Measurements from ENCODE around the gene PFN2.
"Not testable (repeated sequence)": the region's sequence is repeated elsewhere in the genome, so short reads cannot be mapped to it uniquely, and the experiment has no call there.

Gene PFN2

GRCh38 chr3:149967086-149967685 is 3.5 kb downstream of the PFN2 start:
- DNase-seq, result peak; percentile 47 to 75

- DNase-seq, result no peak
Measured at GRCh38 chr3:149965278-149965677, 5.4 kb downstream of the PFN2 start.

- DNase-seq, result no peak
Measured at GRCh38 chr3:149964291-149964690, 6.4 kb downstream of the PFN2 start.

- DNase-seq, result no peak
Measured at GRCh38 chr3:149963485-149963884, 7.2 kb downstream of the PFN2 start.

GRCh38 chr3:149959443-149959842 is 11.3 kb downstream of the PFN2 start:
- no peak for DNase-seq

GRCh38 chr3:149958171-149958796 is 12.4 kb downstream of the PFN2 start:
- DNase-seq, result no peak

- no peak for DNase-seq
Measured at GRCh38 chr3:149957361-149958125, 13.2 kb downstream of the PFN2 start.

- DNase-seq, result no peak
Measured at GRCh38 chr3:149955449-149955848, 15.2 kb downstream of the PFN2 start.

- DNase-seq, result no peak
Measured at GRCh38 chr3:149954812-149955211, 15.9 kb downstream of the PFN2 start.

- no peak for DNase-seq
Measured at GRCh38 chr3:149949181-149949580, 21.5 kb downstream of the PFN2 start.

GRCh38 chr3:149947231-149947630 is 23.5 kb downstream of the PFN2 start:
- DNase-seq, result no peak

GRCh38 chr3:149943966-149944365 is 26.7 kb downstream of the PFN2 start:
- not testable (repeated sequence) for DNase-seq

- no peak for DNase-seq
Measured at GRCh38 chr3:149942409-149942808, 28.3 kb downstream of the PFN2 start.

GRCh38 chr3:149941946-149942345 is 28.7 kb downstream of the PFN2 start:
- DNase-seq, result no peak

- no peak for DNase-seq
Measured at GRCh38 chr3:149941186-149941585, 29.5 kb downstream of the PFN2 start.

GRCh38 chr3:149938392-149939055 is 32.2 kb downstream of the PFN2 start:
- DNase-seq, result not testable (repeated sequence)

- DNase-seq, result peak; percentile 72 to 79
Measured at GRCh38 chr3:149936812-149937230, 33.9 kb downstream of the PFN2 start.

GRCh38 chr3:149934524-149934923 is 36.2 kb downstream of the PFN2 start:
- no peak for DNase-seq

- DNase-seq, result no peak
Measured at GRCh38 chr3:149933858-149934257, 36.8 kb downstream of the PFN2 start.

- no peak for DNase-seq
Measured at GRCh38 chr3:149933008-149933407, 37.7 kb downstream of the PFN2 start.

GRCh38 chr3:149920119-149920518 is 50.6 kb downstream of the PFN2 start:
- no peak for DNase-seq

GRCh38 chr3:149919509-149919908 is 51.2 kb downstream of the PFN2 start:
- no peak for DNase-seq

- DNase-seq, result no peak
Measured at GRCh38 chr3:149917124-149917667, 53.5 kb downstream of the PFN2 start.
